ENCODE data around the gene TRIP10. TPM values are rescaled to one million over a fixed set of nuclear protein-coding genes. Genes with fewer than 3 reads are reported as not detected.

The TRIP10 gene
- total and polyA plus RNA-seq, 2 of the 4 experiments (the other 2 are of a cell fraction) = 39.1 to 47.0 TPM

DNA sequence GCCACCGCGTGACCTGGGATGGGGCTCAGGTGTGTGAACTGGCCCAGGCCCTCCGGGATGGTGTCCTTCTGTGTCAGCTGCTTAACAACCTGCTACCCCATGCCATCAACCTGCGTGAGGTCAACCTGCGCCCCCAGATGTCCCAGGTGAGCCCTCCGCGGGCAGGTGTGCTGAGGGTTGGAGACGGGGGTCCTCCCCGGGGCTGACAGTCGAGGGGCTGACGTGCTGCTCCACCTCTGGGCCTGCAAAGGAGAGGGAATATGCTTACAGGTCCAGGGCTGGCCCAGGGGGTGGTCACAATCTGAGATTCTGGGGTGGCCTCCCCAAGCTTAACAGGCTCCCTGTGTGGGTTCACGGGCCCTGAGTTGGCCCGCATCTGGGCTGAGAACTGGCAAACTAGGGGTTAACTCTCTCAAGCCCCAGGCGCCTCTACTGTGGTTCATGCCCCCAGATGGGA lies 33.4 kb downstream of the TRIP10 start (continued):
- TF ChIP-seq CEBPB (IDR thresholded peaks at IDR 0.05; ENCODE audit: low read depth, low read length) (no peak), MAZ (IDR thresholded peaks at IDR 0.05; ENCODE audit: borderline replicate concordance, low read depth, low read length) (no peak)

DNA sequence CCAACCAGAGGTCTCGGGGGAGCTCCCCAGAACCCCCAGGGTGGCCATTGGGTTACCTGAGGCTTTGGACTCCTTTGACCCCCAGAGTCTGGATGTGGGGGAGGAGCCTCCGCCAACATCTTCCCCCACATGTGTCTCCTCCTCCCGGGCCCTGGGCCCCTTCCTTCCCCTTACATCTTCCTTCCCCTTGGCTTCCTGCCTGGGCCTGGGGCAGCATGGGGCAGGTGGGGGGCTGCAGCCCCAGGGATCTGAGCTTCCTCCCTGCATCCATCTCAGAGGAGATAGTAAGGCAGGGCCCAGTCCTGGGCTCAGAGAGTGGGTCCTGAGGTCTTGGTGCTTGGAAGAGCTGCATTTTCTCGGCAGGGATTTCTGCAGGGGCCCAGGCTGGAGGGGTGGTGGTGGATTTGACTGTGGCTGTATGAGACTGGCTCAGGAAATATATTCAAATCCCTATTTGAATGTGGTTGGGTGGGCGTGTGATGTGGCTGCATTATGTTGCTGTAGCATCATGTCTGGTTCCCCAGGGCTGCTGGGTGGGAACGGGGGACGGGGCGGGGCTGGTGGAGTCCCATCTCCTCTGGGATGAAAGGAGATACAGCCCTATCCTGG lies 33.9 kb downstream of the TRIP10 start:
- intact Hi-C loops (cut with micrococcal nuclease) = no loop called here
- no peak overlapping the region for H2BK15ac ChIP-seq (ENCODE audit: low read depth, low read length)
- dilution Hi-C loops (cut with HindIII; ENCODE audit: low sequenced_read_pairs, unreplicated experiment) = no loop called here
- no peaks in the 10 kb centered on the region for H3K36me3 ChIP-seq (ENCODE audit: control insufficient read depth, insufficient read depth, low read length)
- no peak overlapping the region for H3K14ac ChIP-seq (replicated peaks; ENCODE audit: low read depth, low read length)
- H4K20me1 ChIP-seq (ENCODE audit: insufficient read depth, low read length) = no peaks in the 10 kb centered on the region
- no TSS peak for BruUV-seq (replicated peaks)
- no peak overlapping the region for H3K56ac ChIP-seq (ENCODE audit: extremely low read depth, insufficient read depth, low read length)
- DNase-seq (no peak), ATAC-seq (ENCODE audit: low read depth) (no peak)
- H3K9ac ChIP-seq (ENCODE audit: low read depth, low read length) = no peak overlapping the region
- H3K4me1 ChIP-seq (ENCODE audit: control insufficient read depth, insufficient read depth, low read length) = no peaks in the 10 kb centered on the region
- no peaks in the 10 kb centered on the region for H3K79me1 ChIP-seq (ENCODE audit: low read depth in 1 of 2, low read length in 2 of 2)
- H2BK120ac ChIP-seq (ENCODE audit: low read depth, low read length) = no peak overlapping the region
- H3K23ac ChIP-seq (ENCODE audit: low read depth, low read length) = no peak overlapping the region
- H3K4me3 ChIP-seq (ENCODE audit: insufficient read depth, low read depth, low read length) = no peak overlapping the region
- no peak overlapping the region for H2AFZ ChIP-seq (replicated peaks; ENCODE audit: low read length, poor library complexity)
- CTCF ChIA-PET = no interaction called here
- H2AK9ac ChIP-seq (replicated peaks; ENCODE audit: low read depth, low read length, poor library complexity) = no peak overlapping the region
- WGBS, 2 experiments (ENCODE audit: extremely low coverage in 2 of 2, insufficient read length in 1 of 2) = 20% methylated on average over 2 of the region's 8 CpGs; no CpG with 5 or more reads in 1 of the 2 experiments
- H4K8ac ChIP-seq (ENCODE audit: low read depth in 2 of 2, low read length in 2 of 2) = no peak overlapping the region
- POLR2A ChIA-PET (ENCODE audit: unreplicated experiment) = no interaction called here
- no peak overlapping the region for H3K18ac ChIP-seq (ENCODE audit: low read depth, low read length)
- H3K4ac ChIP-seq (ENCODE audit: low read depth, low read length) = no peak overlapping the region
- no peaks in the 10 kb centered on the region for H3K27me3 ChIP-seq (ENCODE audit: control insufficient read depth, insufficient read depth, low read length)
- no peak overlapping the region for H2BK20ac ChIP-seq (ENCODE audit: low read depth, low read length)
- TF ChIP-seq BHLHE40 (IDR thresholded peaks at IDR 0.05; ENCODE audit: low read depth, low read length) = no peak
- TF ChIP-seq FOS (IDR thresholded peaks at IDR 0.05; ENCODE audit: low read depth, low read length) = no peak
- TF ChIP-seq RFX5 (IDR thresholded peaks at IDR 0.05; ENCODE audit: low read depth, low read length) = no peak
- TF ChIP-seq RCOR1 (IDR thresholded peaks at IDR 0.05; ENCODE audit: insufficient replicate concordance, low read length) = no peak
- no peak overlapping the region for H2BK5ac ChIP-seq (ENCODE audit: low read depth, low read length, poor library complexity, severe bottlenecking)
- no peaks in the 10 kb centered on the region for H3K9me1 ChIP-seq (ENCODE audit: insufficient read depth, low read length)
- in situ Hi-C loops (cut with MboI; ENCODE audit: low sequenced_read_pairs) = no loop called here
- H4K91ac ChIP-seq (ENCODE audit: insufficient read depth, low read depth, low read length) = no peak overlapping the region
- H3K27ac ChIP-seq (ENCODE audit: insufficient read depth, low read length) = no peak overlapping the region
- no peak overlapping the region for H3K4me2 ChIP-seq (ENCODE audit: low read depth, low read length)
- no peaks in the 10 kb centered on the region for H3K9me3 ChIP-seq (ENCODE audit: control insufficient read depth, insufficient read depth, low read length)
- H4K5ac ChIP-seq (ENCODE audit: low read depth, low read length) = no peak overlapping the region
- no peak overlapping the region for H2AK5ac ChIP-seq (ENCODE audit: low read depth, low read length)
